Keratinocyte (primary cell): ENCODE measurements around the gene STPG2. TPM values are rescaled to one million over a fixed set of nuclear protein-coding genes. Genes with fewer than 3 reads are reported as not detected.

ENCODE experiments used
- DNase-seq: peaks from one replicate; pipeline ENCODE4 v3.0.0-alpha.2; 2011; ENCODE audit warnings: low read depth, missing footprints, low spot score
- FAIRE-seq: peaks from 2 replicates; lab custom pipeline; 2011; peaks lifted over from hg19 to GRCh38; lab: Jason Lieb, UNC
- H2AFZ ChIP-seq: 2 replicates; pipeline ENCODE4 v1.6.0; 2012; ENCODE audit warnings: low read length, control low read depth, inconsistent platforms; ENCODE audit not compliant: control insufficient read depth
- H3K27ac ChIP-seq: 2 replicates; pipeline ENCODE4 v1.5.1; 2011; ENCODE audit warnings: low read length; ENCODE audit not compliant: control insufficient read depth, insufficient read depth
- H3K27me3 ChIP-seq: 3 replicates; pipeline ENCODE4 v1.6.0; 2011; ENCODE audit warnings: low read length; ENCODE audit not compliant: control insufficient read depth, insufficient read depth; ENCODE audit errors: extremely low read depth
- H3K36me3 ChIP-seq, 2 experiments: 2 replicates in 1 of 2; 3 replicates in 1 of 2; pipeline ENCODE4 v1.5.1; 2011; ENCODE audit warnings: low read length in 2 of 2, mild to moderate bottlenecking in 1 of 2; ENCODE audit not compliant: control insufficient read depth in 2 of 2, insufficient read depth in 2 of 2; ENCODE audit errors: extremely low read depth in 1 of 2
- H3K4me1 ChIP-seq: 3 replicates; pipeline ENCODE4 v1.5.1; 2011; ENCODE audit warnings: low read length; ENCODE audit not compliant: control insufficient read depth, insufficient read depth; ENCODE audit errors: extremely low read depth
- H3K4me2 ChIP-seq: 3 replicates; pipeline ENCODE4 v1.6.0; 2011; ENCODE audit warnings: low read depth, low read length; ENCODE audit not compliant: control insufficient read depth, insufficient read depth; ENCODE audit errors: extremely low read depth
- H3K4me3 ChIP-seq, 3 experiments: fragments of 200-600 bp in 1 of 3; sonication (generic) in 1 of 3; 2 replicates in 2 of 3; 3 replicates in 1 of 3; pipeline ENCODE4 v1.5.1; 2011 to 2016; ENCODE audit warnings: low read length in 3 of 3, mild to moderate bottlenecking in 3 of 3, control low read depth in 2 of 3, inconsistent platforms in 1 of 3, low read depth in 1 of 3, mixed read lengths in 1 of 3, mixed run types in 1 of 3, moderate library complexity in 1 of 3; ENCODE audit not compliant: control insufficient read depth in 2 of 3, insufficient read depth in 2 of 3; ENCODE audit errors: extremely low read depth in 1 of 3
- H3K79me2 ChIP-seq: 2 replicates; pipeline ENCODE4 v1.6.0; 2012; ENCODE audit warnings: low read length; ENCODE audit not compliant: control insufficient read depth, insufficient read depth
- H3K9ac ChIP-seq: 3 replicates; pipeline ENCODE4 v1.6.0; 2011; ENCODE audit warnings: low read length; ENCODE audit not compliant: control insufficient read depth, insufficient read depth; ENCODE audit errors: extremely low read depth
- H3K9me1 ChIP-seq: 3 replicates; pipeline ENCODE4 v1.6.0; 2011; ENCODE audit warnings: low read length; ENCODE audit not compliant: control insufficient read depth, insufficient read depth; ENCODE audit errors: extremely low read depth
- H3K9me3 ChIP-seq: 2 replicates; pipeline ENCODE4 v1.5.1; 2012; ENCODE audit warnings: low read depth, low read length; ENCODE audit not compliant: control insufficient read depth
- H4K20me1 ChIP-seq: 3 replicates; pipeline ENCODE4 v1.6.0; 2011; ENCODE audit warnings: low read length; ENCODE audit not compliant: control insufficient read depth, insufficient read depth; ENCODE audit errors: extremely low read depth
- EZH2 ChIP-seq: IDR thresholded peaks from one replicate; pipeline ENCODE4 v1.6.1; 2012; ENCODE audit warnings: inconsistent platforms, mild to moderate bottlenecking, low read length, moderate library complexity
- dilution Hi-C: fragments of 300-500 bp; cut with MboI; formaldehyde crosslinking; loops from one replicate; pipeline ENCODE4 v1.7.0; 2020; ENCODE audit warnings: low sequenced_read_pairs; ENCODE audit not compliant: extremely low pct_ligation_motif_present
- polyA plus RNA-seq, 5 experiments: library from polyadenylated mRNA; depleted of rRNA in 3 of 5; stranded (reverse) in 3 of 5; stranded (forward) in 1 of 5; unstranded in 1 of 5; fragments of >200 nt; gene quantifications; 1 replicate in 1 of 5; 2 replicates in 3 of 5; 3 replicates in 1 of 5; pipeline versions ENCODE4 v1.2.1 to v1.2.3, GENCODE V29; 2011 to 2012; ENCODE audit warnings: missing spikeins in 2 of 5, low read depth in 1 of 5, low replicate concordance in 1 of 5
- TF ChIP-seq, protein P1 (sequence below), 3 experiments: IDR thresholded peaks in 1 of 3; conservative IDR thresholded peaks in 1 of 3; optimal IDR thresholded peaks in 1 of 3; 2 replicates in 2 of 3; 3 replicates in 1 of 3; pipeline versions ENCODE3 to v1.5.1; 2011; ENCODE audit warnings: low read length in 3 of 3, mild to moderate bottlenecking in 3 of 3, moderate library complexity in 2 of 3, control low read depth in 1 of 3, inconsistent platforms in 1 of 3; ENCODE audit not compliant: insufficient read depth in 2 of 3; ENCODE audit errors: extremely low read depth in 1 of 3

STPG2 gene
- polyA plus RNA-seq, 1 donor (not counting 4 experiments of a cell fraction or from before 2014, with no cell fraction given) = 0.07 TPM

GRCh38 chr4:97998203-97998602 lies 145.1 kb downstream of the STPG2 start:
- no peaks in the 10 kb centered on the region for H4K20me1 ChIP-seq
- DNase-seq (no peak), FAIRE-seq (no peak)
- H3K27me3 ChIP-seq = no peaks in the 10 kb centered on the region
- H3K36me3 ChIP-seq = no peaks in the 10 kb centered on the region
- dilution Hi-C loops = no loop called here
- no peak overlapping the region for H3K4me2 ChIP-seq
- no peaks in the 10 kb centered on the region for H3K79me2 ChIP-seq
- H3K27ac ChIP-seq = no peak overlapping the region
- no peak overlapping the region for H3K9ac ChIP-seq
- no peaks in the 10 kb centered on the region for H3K4me1 ChIP-seq
- TF ChIP-seq EZH2 = no peak
- TF ChIP-seq, protein P1, sequence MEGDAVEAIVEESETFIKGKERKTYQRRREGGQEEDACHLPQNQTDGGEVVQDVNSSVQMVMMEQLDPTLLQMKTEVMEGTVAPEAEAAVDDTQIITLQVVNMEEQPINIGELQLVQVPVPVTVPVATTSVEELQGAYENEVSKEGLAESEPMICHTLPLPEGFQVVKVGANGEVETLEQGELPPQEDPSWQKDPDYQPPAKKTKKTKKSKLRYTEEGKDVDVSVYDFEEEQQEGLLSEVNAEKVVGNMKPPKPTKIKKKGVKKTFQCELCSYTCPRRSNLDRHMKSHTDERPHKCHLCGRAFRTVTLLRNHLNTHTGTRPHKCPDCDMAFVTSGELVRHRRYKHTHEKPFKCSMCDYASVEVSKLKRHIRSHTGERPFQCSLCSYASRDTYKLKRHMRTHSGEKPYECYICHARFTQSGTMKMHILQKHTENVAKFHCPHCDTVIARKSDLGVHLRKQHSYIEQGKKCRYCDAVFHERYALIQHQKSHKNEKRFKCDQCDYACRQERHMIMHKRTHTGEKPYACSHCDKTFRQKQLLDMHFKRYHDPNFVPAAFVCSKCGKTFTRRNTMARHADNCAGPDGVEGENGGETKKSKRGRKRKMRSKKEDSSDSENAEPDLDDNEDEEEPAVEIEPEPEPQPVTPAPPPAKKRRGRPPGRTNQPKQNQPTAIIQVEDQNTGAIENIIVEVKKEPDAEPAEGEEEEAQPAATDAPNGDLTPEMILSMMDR (optimal IDR thresholded peaks at IDR 0.05 in 1 of 3, IDR thresholded peaks at IDR 0.05 in 1 of 3, conservative IDR thresholded peaks at IDR 0.05 in 1 of 3; ENCODE audit: extremely low read depth in 1 of 3, insufficient read depth in 2 of 3, low read length in 3 of 3) = no peak
- H3K9me1 ChIP-seq = no peaks in the 10 kb centered on the region
- no peak overlapping the region for H2AFZ ChIP-seq
- no peak overlapping the region for H3K4me3 ChIP-seq
- H3K9me3 ChIP-seq = no peaks in the 10 kb centered on the region

DNA sequence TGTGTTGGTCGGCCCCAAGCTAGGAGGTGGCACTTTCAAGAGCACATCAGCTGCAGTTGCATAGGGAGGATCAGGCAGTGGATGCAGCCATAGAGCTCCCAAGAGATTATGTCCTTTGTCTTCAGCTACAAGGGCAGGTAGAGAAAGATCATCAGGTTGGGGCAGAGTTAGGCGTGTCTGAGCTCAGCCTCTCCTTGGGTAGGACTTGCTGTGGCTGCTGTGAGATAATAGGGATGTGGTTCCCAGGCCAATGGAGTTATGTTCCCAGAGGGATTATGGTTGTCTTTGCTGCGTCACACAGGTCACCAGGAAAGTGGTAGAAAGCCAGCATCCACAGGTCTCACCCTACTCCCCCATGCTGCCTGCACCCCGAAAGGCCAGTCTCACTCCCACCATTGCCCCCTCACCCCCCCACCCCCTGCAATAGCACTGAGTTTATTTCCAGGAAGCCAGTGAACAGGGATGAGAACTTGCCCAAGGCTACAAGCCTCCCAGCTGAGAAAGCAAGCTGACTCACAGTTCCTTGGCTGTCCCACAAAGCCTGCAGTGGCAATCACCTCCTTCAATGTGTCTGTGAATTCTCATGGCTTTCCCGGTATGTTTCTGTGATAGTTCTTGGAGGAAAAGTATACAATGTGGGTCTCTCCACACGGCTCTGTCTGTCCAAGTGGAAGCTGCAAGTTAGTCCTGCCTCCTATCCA lies 148.4 kb downstream of the STPG2 start:
- no peak for TF ChIP-seq EZH2
- TF ChIP-seq, protein P1 (optimal IDR thresholded peaks at IDR 0.05 in 1 of 3, IDR thresholded peaks at IDR 0.05 in 1 of 3, conservative IDR thresholded peaks at IDR 0.05 in 1 of 3; ENCODE audit: extremely low read depth in 1 of 3, insufficient read depth in 2 of 3, low read length in 3 of 3) = no peak
- dilution Hi-C loops = no loop called here
- Histone ChIP-seq H3K27ac (no peak overlapping the region), H3K4me3 (no peak overlapping the region), H3K36me3 (no peaks in the 10 kb centered on the region), H3K79me2 (no peaks in the 10 kb centered on the region), H3K4me1 (no peaks in the 10 kb centered on the region), H4K20me1 (no peaks in the 10 kb centered on the region), H2AFZ (no peak overlapping the region), H3K9ac (no peak overlapping the region), H3K4me2 (no peak overlapping the region), H3K9me3 (no peaks in the 10 kb centered on the region), H3K9me1 (no peaks in the 10 kb centered on the region), H3K27me3 (no peaks in the 10 kb centered on the region)
- FAIRE-seq (no peak), DNase-seq (no peak)
